B cell (primary cell): ENCODE measurements around the gene SEC24C.

Experiments used
- CTCF ChIP-seq: fragments of 200-600 bp; IDR thresholded peaks from one replicate; pipeline ENCODE4 v1.8.0; 2022; ENCODE audit warnings: antibody characterized with exemption, mild to moderate bottlenecking
- EZH2 ChIP-seq: IDR thresholded peaks from 2 replicates; pipeline ENCODE4 v1.6.1; 2012; ENCODE audit warnings: borderline replicate concordance, low read depth, mild to moderate bottlenecking, moderate library complexity, low read length; ENCODE audit not compliant: insufficient read depth, poor library complexity, severe bottlenecking

GRCh38 chr10:73789659-73790055 lies 45.5 kb downstream of the SEC24C start:
- TF ChIP-seq CTCF: no peak
- TF ChIP-seq EZH2: no peak
